C4-2B (cell line): ENCODE data around the gene TMEM184A.
"Not testable (repeated sequence)": the region's sequence is repeated elsewhere in the genome, so short reads cannot be mapped to it uniquely, and the experiment has no call there.

Source experiments
- H3K27ac ChIP-seq: fragments of 450-650 bp; 2 replicates; pipeline ENCODE4 v1.5.1; 2017
- CTCF ChIP-seq: fragments of 450-650 bp; conservative IDR thresholded peaks from 2 replicates; pipeline ENCODE4 v1.5.1; 2017; ENCODE audit warnings: mild to moderate bottlenecking
- ZFX ChIP-seq: fragments of 450-650 bp; IDR thresholded peaks from 2 replicates; pipeline ENCODE4 v1.6.1; 2017

Gene TMEM184A

GRCh38 chr7:1516586-1517251, 39.3 kb downstream of the TMEM184A start:
- H3K27ac ChIP-seq, result peak overlapping the region; percentile 31
- TF ChIP-seq CTCF (no peak), ZFX (no peak)

- not testable (repeated sequence) for H3K27ac ChIP-seq
Measured at GRCh38 chr7:1515509-1515967, 40.5 kb downstream of the TMEM184A start.

GRCh38 chr7:1514995-1515401, 41.0 kb downstream of the TMEM184A start:
- TF ChIP-seq CTCF, result no peak

GRCh38 chr7:1514407-1514806, 41.6 kb downstream of the TMEM184A start:
- H3K27ac ChIP-seq, result no peak overlapping the region
- no peak for TF ChIP-seq ZFX
- TF ChIP-seq CTCF, result no peak

More at GRCh38 chr7:1514995-1515401, 41.0 kb downstream of the TMEM184A start:
- no peak overlapping the region for H3K27ac ChIP-seq

- H3K27ac ChIP-seq, result no peak overlapping the region
- TF ChIP-seq ZFX (no peak), CTCF (no peak)
Measured at GRCh38 chr7:1513657-1514095, 42.3 kb downstream of the TMEM184A start.

GRCh38 chr7:1512781-1513656, 43.0 kb downstream of the TMEM184A start:
- TF ChIP-seq ZFX (no peak), CTCF (no peak)
- no peak overlapping the region for H3K27ac ChIP-seq

GRCh38 chr7:1511444-1512422, 44.3 kb downstream of the TMEM184A start:
- no peak overlapping the region for H3K27ac ChIP-seq
- no peak for TF ChIP-seq ZFX
- no peak for TF ChIP-seq CTCF
